ENCODE data around the gene KIF21B. TPM values are rescaled to one million over a fixed set of nuclear protein-coding genes. Genes with fewer than 3 reads are reported as not detected.

KIF21B gene
- total RNA-seq, 5 donors from 2014 or later (not counting 1 experiment from before 2014, with no cell fraction given), result 70.8 to 110 (median 101) TPM

DNA sequence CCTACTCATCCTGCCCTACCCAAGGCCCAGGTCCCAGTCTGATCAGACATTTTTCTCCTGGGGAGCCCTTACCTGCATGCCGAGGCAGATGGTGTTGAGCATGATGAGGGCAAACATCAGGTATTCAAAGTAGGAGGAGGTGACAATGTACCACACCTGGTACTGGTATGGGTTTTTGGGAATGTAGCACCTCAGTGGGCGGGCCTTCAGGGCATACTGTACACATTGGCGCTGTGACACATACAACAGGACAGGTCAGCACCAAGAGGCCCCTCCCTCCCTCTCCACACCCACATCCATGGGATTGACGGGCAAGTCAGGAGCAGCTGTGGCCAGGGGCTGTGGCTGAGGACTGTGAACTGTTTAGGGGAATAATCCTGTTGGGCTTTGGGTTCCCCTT is 37.1 kb upstream of the KIF21B start:
- CTCF ChIA-PET, result no interaction called here
- peaks cover 6 to 14% (median 13%) of the 10 kb centered on the region in 3 donors for H3K4me1 Mint-ChIP-seq

DNA sequence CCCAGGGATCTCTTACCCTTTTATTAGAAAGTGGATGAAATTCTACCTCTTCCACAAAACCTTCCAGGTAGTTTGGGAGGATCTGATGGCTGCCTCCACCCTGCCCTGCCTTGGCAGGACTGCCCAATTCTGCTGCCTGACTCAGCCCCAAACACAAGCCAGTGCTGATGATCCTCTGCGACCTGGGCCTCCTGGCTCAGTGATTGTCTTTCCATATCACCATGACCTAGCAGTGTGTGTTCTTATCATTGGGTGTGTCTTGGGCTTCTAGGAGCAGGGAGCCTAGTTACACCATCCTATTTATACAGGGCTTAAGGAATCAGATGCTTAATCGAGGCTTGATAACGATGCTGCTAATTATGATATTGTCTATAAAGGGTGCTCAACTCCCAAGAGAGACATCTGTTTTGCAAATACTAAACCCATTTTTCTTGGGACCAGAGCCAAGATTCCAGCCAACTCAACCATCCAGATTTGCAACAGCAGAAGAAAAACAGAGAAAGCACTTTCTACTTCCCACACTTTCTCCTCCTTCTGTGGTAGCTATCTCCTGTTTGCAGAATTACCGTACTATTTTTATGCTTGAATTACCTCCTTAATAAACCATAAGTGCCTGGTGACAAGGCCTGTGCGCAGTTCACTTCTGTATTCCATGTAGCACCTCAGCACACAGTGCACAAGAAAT is 36.5 kb upstream of the KIF21B start:
- Mint-ChIP-seq H3K4me3 (no peak overlapping the region), H3K9me3 (no peaks in the 10 kb centered on the region), H3K36me3 (no peaks in the 10 kb centered on the region), H3K4me1 (peaks cover 6 to 14% (median 13%) of the 10 kb centered on the region in 3 donors), H3K27ac (no peak overlapping the region), H3K27me3 (no peaks in the 10 kb centered on the region)
- no peaks in the 10 kb centered on the region for H3K4me1 ChIP-seq (ENCODE audit: control insufficient read depth in 1 of 2, extremely low read depth in 1 of 2, insufficient read depth in 2 of 2, low read length in 2 of 2)
- H3K27ac ChIP-seq (ENCODE audit: low read length), result no peak overlapping the region
- ATAC-seq (replicated peaks in 1 of 4) (no peak), DNase-seq (no peak)
- no peaks in the 10 kb centered on the region for H3K9me3 ChIP-seq
- no peak overlapping the region for H3K4me3 ChIP-seq (ENCODE audit: control insufficient read depth in 1 of 2, extremely low read depth in 1 of 2, low read length in 1 of 2)
- ChIA-PET CTCF (no interaction called here), POLR2A (no interaction called here)
- 90% methylated on average over 1 of the region's 5 CpGs for WGBS (ENCODE audit: insufficient coverage)
- H3K27me3 ChIP-seq (replicated peaks in 1 of 2; ENCODE audit: control insufficient read depth in 2 of 2, extremely low read depth in 1 of 2, insufficient read depth in 2 of 2, low read length in 1 of 2), result peaks cover 0 to 9% of the 10 kb centered on the region in 2 experiments
- H3K36me3 ChIP-seq (ENCODE audit: control insufficient read depth in 2 of 2, extremely low read depth in 1 of 2, insufficient read depth in 1 of 2, low read length in 1 of 2), result no peaks in the 10 kb centered on the region

More for the DNA sequence above, 37.1 kb upstream of the KIF21B start:
- Histone ChIP-seq H3K27me3 (replicated peaks in 1 of 2; ENCODE audit: control insufficient read depth in 2 of 2, extremely low read depth in 1 of 2, insufficient read depth in 2 of 2, low read length in 1 of 2) (peaks cover 0 to 9% of the 10 kb centered on the region in 2 experiments), H3K36me3 (ENCODE audit: control insufficient read depth in 2 of 2, extremely low read depth in 1 of 2, insufficient read depth in 1 of 2, low read length in 1 of 2) (no peaks in the 10 kb centered on the region), H3K9me3 (no peaks in the 10 kb centered on the region), H3K4me1 (ENCODE audit: control insufficient read depth in 1 of 2, extremely low read depth in 1 of 2, insufficient read depth in 2 of 2, low read length in 2 of 2) (no peaks in the 10 kb centered on the region), H3K27ac (ENCODE audit: low read length) (no peak overlapping the region), H3K4me3 (ENCODE audit: control insufficient read depth in 1 of 2, extremely low read depth in 1 of 2, low read length in 1 of 2) (no peak overlapping the region)
- Mint-ChIP-seq H3K4me3 (no peak overlapping the region), H3K36me3 (no peaks in the 10 kb centered on the region), H3K27me3 (no peaks in the 10 kb centered on the region), H3K27ac (no peak overlapping the region), H3K9me3 (no peaks in the 10 kb centered on the region)
- WGBS (ENCODE audit: insufficient coverage), result 100% methylated on average over 1 of the region's 4 CpGs
- POLR2A ChIA-PET, result no interaction called here
- no peak for DNase-seq
- no peak for ATAC-seq (replicated peaks in 1 of 4)

DNA sequence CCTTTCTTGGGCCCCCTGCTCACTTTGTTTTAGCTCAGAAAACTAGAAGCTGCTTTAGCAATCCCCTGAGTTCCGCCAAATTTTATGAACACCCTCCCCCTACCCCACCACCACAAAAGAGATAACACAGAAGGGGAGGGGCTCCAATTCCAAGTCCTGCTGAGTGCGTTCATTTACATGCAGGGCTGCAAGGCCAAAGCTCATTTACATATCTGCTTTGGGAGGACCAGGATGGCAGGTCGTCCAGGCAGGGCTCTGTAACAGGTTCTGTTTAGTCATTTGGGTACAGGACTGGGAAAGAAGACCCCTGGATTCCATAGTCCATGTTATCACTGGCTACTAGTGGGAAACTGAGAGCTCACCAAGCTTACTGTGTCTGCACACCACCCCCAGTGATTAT is 35.9 kb upstream of the KIF21B start:
- Histone ChIP-seq H3K4me3 (ENCODE audit: control insufficient read depth in 1 of 2, extremely low read depth in 1 of 2, low read length in 1 of 2) (no peak overlapping the region), H3K27me3 (replicated peaks in 1 of 2; ENCODE audit: control insufficient read depth in 2 of 2, extremely low read depth in 1 of 2, insufficient read depth in 2 of 2, low read length in 1 of 2) (peaks cover 0 to 6% of the 10 kb centered on the region in 2 experiments), H3K27ac (ENCODE audit: low read length) (no peak overlapping the region), H3K4me1 (ENCODE audit: control insufficient read depth in 1 of 2, extremely low read depth in 1 of 2, insufficient read depth in 2 of 2, low read length in 2 of 2) (no peaks in the 10 kb centered on the region), H3K36me3 (ENCODE audit: control insufficient read depth in 2 of 2, extremely low read depth in 1 of 2, insufficient read depth in 1 of 2, low read length in 1 of 2) (no peaks in the 10 kb centered on the region), H3K9me3 (no peaks in the 10 kb centered on the region)
- DNase-seq (no peak), ATAC-seq (replicated peaks in 1 of 4) (no peak)
- H3K27ac Mint-ChIP-seq, result no peak overlapping the region
- CTCF ChIA-PET, result interaction anchor here in 1 of 2 donors (1.2 kb wide), 1 partner anchor 55 kb away, joined by 4 read pairs; no protein-coding TSS in a partner anchor
- POLR2A ChIA-PET, result no interaction called here
- H3K36me3 Mint-ChIP-seq, result no peaks in the 10 kb centered on the region
- H3K27me3 Mint-ChIP-seq, result no peaks in the 10 kb centered on the region
- no peaks in the 10 kb centered on the region for H3K9me3 Mint-ChIP-seq
- H3K4me1 Mint-ChIP-seq, result peaks cover 6 to 14% (median 13%) of the 10 kb centered on the region in 3 donors
- 100% methylated on average over 2 of the region's 3 CpGs for WGBS (ENCODE audit: insufficient coverage)
- H3K4me3 Mint-ChIP-seq, result no peak overlapping the region

DNA sequence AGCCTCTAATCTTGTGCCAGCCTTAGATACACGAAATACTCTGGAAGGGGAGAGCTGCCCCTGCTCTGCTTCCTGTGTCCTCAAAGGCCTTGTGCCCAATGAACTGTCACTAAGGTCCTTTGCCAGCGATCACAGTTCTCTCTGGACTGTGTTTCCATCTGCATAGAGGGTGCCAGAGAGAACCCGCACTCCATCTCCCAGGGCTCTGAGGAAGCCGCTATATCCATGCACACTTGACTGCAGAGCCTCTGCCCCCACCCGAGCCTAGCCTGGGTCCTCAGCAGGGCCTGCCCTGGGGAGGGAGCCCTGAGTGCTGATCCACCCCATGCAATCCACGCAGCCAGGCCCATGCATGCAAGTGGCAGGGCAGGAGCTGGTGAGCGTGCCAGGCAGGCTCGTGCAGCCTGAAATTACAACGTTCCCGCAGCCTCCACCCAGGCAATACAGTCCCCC is 30.6 kb upstream of the KIF21B start:
- H3K4me1 ChIP-seq (ENCODE audit: control insufficient read depth in 1 of 2, extremely low read depth in 1 of 2, insufficient read depth in 2 of 2, low read length in 2 of 2), result peaks cover 0 to 15% of the 10 kb centered on the region in 2 experiments
- no peak overlapping the region for H3K27ac ChIP-seq (ENCODE audit: low read length)
- 94% methylated on average over 10 of the region's 10 CpGs for WGBS (ENCODE audit: insufficient coverage)
- H3K27me3 ChIP-seq (replicated peaks in 1 of 2; ENCODE audit: control insufficient read depth in 2 of 2, extremely low read depth in 1 of 2, insufficient read depth in 2 of 2, low read length in 1 of 2), result peaks cover 0 to 6% of the 10 kb centered on the region in 2 experiments
- Mint-ChIP-seq H3K9me3 (no peaks in the 10 kb centered on the region), H3K4me1 (peaks cover 6 to 19% (median 13%) of the 10 kb centered on the region in 3 donors), H3K36me3 (no peaks in the 10 kb centered on the region), H3K27ac (peak overlapping the region in 1 of 2 donors; percentile 36), H3K27me3 (peaks cover 0 to 2% of the 10 kb centered on the region in 2 donors), H3K4me3 (no peak overlapping the region)
- no peak overlapping the region for H3K4me3 ChIP-seq (ENCODE audit: control insufficient read depth in 1 of 2, extremely low read depth in 1 of 2, low read length in 1 of 2)
- ChIA-PET POLR2A (no interaction called here), CTCF (no interaction called here)
- H3K9me3 ChIP-seq, result no peaks in the 10 kb centered on the region
- no peak for ATAC-seq (replicated peaks in 1 of 4)
- H3K36me3 ChIP-seq (ENCODE audit: control insufficient read depth in 2 of 2, extremely low read depth in 1 of 2, insufficient read depth in 1 of 2, low read length in 1 of 2), result no peaks in the 10 kb centered on the region
- DNase-seq, result no peak

DNA sequence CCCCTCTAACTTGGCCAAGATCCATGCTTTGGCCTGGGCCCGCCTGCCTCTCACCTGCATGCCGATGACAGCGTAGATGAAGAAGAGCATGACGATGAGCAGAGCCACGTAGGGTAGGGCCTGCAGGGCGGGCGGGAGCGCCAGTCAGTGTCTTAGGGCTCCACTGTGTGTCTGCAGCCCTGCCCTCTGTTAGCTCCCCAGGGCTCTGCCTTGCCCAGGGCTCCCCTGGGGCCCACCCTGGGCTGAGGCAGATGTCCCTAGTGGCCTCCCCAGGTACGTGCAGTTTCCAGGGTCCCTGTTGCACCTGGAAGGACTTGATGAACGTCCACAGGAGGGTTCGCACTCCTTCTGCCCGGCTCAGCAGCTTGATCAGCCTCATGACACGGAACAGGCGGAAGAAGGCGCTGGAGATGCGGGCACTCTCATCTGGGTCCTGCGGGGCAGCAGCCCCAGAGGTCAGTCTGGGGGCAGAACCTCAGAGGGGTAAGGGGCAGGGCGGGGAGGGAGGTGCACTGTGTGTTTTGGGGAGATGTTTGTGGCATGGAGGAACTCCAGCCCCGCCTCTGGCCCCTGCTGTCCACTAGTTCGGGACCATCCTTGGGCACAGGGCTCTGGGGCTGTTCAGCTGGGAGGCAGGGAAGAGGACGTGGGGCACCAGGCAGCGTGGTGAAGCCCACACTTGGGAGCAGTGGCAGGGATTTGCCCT is 29.8 kb upstream of the KIF21B start:
- no peak overlapping the region for H3K4me3 Mint-ChIP-seq

DNA sequence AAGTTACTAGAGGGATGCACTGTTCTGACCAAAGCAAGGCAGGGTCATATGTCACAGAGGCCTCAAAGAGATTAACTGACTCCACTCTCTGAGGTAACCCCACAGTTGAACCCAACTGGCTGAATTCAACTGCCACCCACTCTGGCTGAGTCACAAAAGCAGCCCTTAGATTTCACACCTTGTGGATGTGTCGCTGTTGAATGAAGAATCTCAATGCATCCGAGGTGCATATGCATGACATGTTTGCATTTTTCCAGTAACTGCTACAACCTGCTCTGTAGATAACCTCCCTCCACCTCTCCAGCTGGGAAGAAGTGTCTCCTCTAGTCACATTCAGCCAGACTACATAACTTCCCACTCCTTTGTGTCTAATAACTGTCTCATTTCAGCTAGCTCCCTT is 27.9 kb upstream of the KIF21B start:
- Mint-ChIP-seq H3K36me3 (no peaks in the 10 kb centered on the region), H3K9me3 (no peaks in the 10 kb centered on the region), H3K4me3 (no peak overlapping the region), H3K27ac (no peak overlapping the region), H3K4me1 (peaks cover 0 to 4% (median 0%) of the 10 kb centered on the region in 3 donors), H3K27me3 (peaks cover 0 to 2% of the 10 kb centered on the region in 2 donors)
- peaks cover 0 to 15% of the 10 kb centered on the region in 2 experiments for H3K4me1 ChIP-seq (ENCODE audit: control insufficient read depth in 1 of 2, extremely low read depth in 1 of 2, insufficient read depth in 2 of 2, low read length in 2 of 2)
- H3K27ac ChIP-seq (ENCODE audit: low read length), result no peak overlapping the region
- POLR2A ChIA-PET, result no interaction called here
- peaks cover 0 to 11% of the 10 kb centered on the region in 2 experiments for H3K27me3 ChIP-seq (replicated peaks in 1 of 2; ENCODE audit: control insufficient read depth in 2 of 2, extremely low read depth in 1 of 2, insufficient read depth in 2 of 2, low read length in 1 of 2)
- no peak overlapping the region for H3K4me3 ChIP-seq (ENCODE audit: control insufficient read depth in 1 of 2, extremely low read depth in 1 of 2, low read length in 1 of 2)
- no CpG with 5 or more reads among the region's 2 CpGs for WGBS (ENCODE audit: insufficient coverage)
- no peak for DNase-seq
- H3K9me3 ChIP-seq, result no peaks in the 10 kb centered on the region
- CTCF ChIA-PET, result interaction anchor here in 1 of 2 donors (0.9 kb wide), 1 partner anchor 80 kb away, joined by 3 read pairs; no protein-coding TSS in a partner anchor
- no peaks in the 10 kb centered on the region for H3K36me3 ChIP-seq (ENCODE audit: control insufficient read depth in 2 of 2, extremely low read depth in 1 of 2, insufficient read depth in 1 of 2, low read length in 1 of 2)
- no peak for ATAC-seq (replicated peaks in 1 of 4)

More for the DNA sequence above, 29.8 kb upstream of the KIF21B start:
- no peaks in the 10 kb centered on the region for H3K9me3 ChIP-seq
- 89% methylated on average over 16 of the region's 22 CpGs for WGBS (ENCODE audit: insufficient coverage)
- no peak overlapping the region for H3K4me3 ChIP-seq (ENCODE audit: control insufficient read depth in 1 of 2, extremely low read depth in 1 of 2, low read length in 1 of 2)
- Mint-ChIP-seq H3K9me3 (no peaks in the 10 kb centered on the region), H3K4me1 (peaks cover 6 to 19% (median 13%) of the 10 kb centered on the region in 3 donors), H3K27ac (no peak overlapping the region), H3K36me3 (no peaks in the 10 kb centered on the region), H3K27me3 (peaks cover 0 to 2% of the 10 kb centered on the region in 2 donors)
- H3K36me3 ChIP-seq (ENCODE audit: control insufficient read depth in 2 of 2, extremely low read depth in 1 of 2, insufficient read depth in 1 of 2, low read length in 1 of 2), result no peaks in the 10 kb centered on the region
- H3K27me3 ChIP-seq (replicated peaks in 1 of 2; ENCODE audit: control insufficient read depth in 2 of 2, extremely low read depth in 1 of 2, insufficient read depth in 2 of 2, low read length in 1 of 2), result peaks cover 0 to 11% of the 10 kb centered on the region in 2 experiments
- POLR2A ChIA-PET, result no interaction called here
- H3K27ac ChIP-seq (ENCODE audit: low read length), result no peak overlapping the region
- ATAC-seq (replicated peaks in 1 of 4) (peak in 1 of 4 experiments; percentile 12), DNase-seq (no peak)
- CTCF ChIA-PET, result no interaction called here
- H3K4me1 ChIP-seq (ENCODE audit: control insufficient read depth in 1 of 2, extremely low read depth in 1 of 2, insufficient read depth in 2 of 2, low read length in 2 of 2), result peaks cover 0 to 15% of the 10 kb centered on the region in 2 experiments
